CD4-positive, alpha-beta T cell treated with Interferon alpha-2 for 1 hour (primary cell): ENCODE measurements around the gene PEMT.

Experiments used
- DNase-seq, 2 donors: peaks; one replicate each; pipeline ENCODE4 v3.0.0-alpha.2; 2020 to 2022

The PEMT gene

GRCh38 chr17:17528696-17529652 lies 62.5 kb downstream of the PEMT start:
- DNase-seq, result no peak

- no peak for DNase-seq
Measured at GRCh38 chr17:17527956-17528500, 63.5 kb downstream of the PEMT start.

- DNase-seq, result no peak
Measured at GRCh38 chr17:17527534-17527933, 64.0 kb downstream of the PEMT start.

- DNase-seq, result no peak
Measured at GRCh38 chr17:17526369-17526768, 65.1 kb downstream of the PEMT start.

- DNase-seq, result no peak
Measured at GRCh38 chr17:17525956-17526355, 65.6 kb downstream of the PEMT start.

- DNase-seq, result no peak
Measured at GRCh38 chr17:17525311-17525710, 66.2 kb downstream of the PEMT start.

- DNase-seq, result no peak
Measured at GRCh38 chr17:17523731-17524490, 67.6 kb downstream of the PEMT start.

GRCh38 chr17:17523001-17523730 lies 68.3 kb downstream of the PEMT start:
- no peak for DNase-seq

- DNase-seq, result no peak
Measured at GRCh38 chr17:17520599-17521232, 70.8 kb downstream of the PEMT start.

- no peak for DNase-seq
Measured at GRCh38 chr17:17519886-17520285, 71.6 kb downstream of the PEMT start.

- DNase-seq, result no peak
Measured at GRCh38 chr17:17518951-17519350, 72.6 kb downstream of the PEMT start.

GRCh38 chr17:17518014-17518413 lies 73.5 kb downstream of the PEMT start:
- no peak for DNase-seq

GRCh38 chr17:17516941-17517720 lies 74.4 kb downstream of the PEMT start:
- no peak for DNase-seq

GRCh38 chr17:17515934-17516930 lies 75.3 kb downstream of the PEMT start:
- DNase-seq, result no peak

- no peak for DNase-seq
Measured at GRCh38 chr17:17514993-17515933, 76.2 kb downstream of the PEMT start.

GRCh38 chr17:17514361-17514992 lies 77.0 kb downstream of the PEMT start:
- DNase-seq, result no peak

- DNase-seq, result no peak
Measured at GRCh38 chr17:17513626-17514025, 77.9 kb downstream of the PEMT start.

GRCh38 chr17:17512866-17513265 lies 78.6 kb downstream of the PEMT start:
- DNase-seq, result no peak
